Measurements from ENCODE around the gene MYO6.

MYO6 gene

GRCh38 chr6:75794351-75794846, 45.4 kb downstream of the MYO6 start:
- Mint-ChIP-seq H3K4me1 (no peaks in the 10 kb centered on the region), H3K27me3 (no peaks in the 10 kb centered on the region), H3K27ac (no peak overlapping the region), H3K4me3 (no peak overlapping the region), H3K9me3 (no peaks in the 10 kb centered on the region), H3K36me3 (no peaks in the 10 kb centered on the region)
- CTCF ChIA-PET, result no interaction called here
- no peak for DNase-seq

DNA sequence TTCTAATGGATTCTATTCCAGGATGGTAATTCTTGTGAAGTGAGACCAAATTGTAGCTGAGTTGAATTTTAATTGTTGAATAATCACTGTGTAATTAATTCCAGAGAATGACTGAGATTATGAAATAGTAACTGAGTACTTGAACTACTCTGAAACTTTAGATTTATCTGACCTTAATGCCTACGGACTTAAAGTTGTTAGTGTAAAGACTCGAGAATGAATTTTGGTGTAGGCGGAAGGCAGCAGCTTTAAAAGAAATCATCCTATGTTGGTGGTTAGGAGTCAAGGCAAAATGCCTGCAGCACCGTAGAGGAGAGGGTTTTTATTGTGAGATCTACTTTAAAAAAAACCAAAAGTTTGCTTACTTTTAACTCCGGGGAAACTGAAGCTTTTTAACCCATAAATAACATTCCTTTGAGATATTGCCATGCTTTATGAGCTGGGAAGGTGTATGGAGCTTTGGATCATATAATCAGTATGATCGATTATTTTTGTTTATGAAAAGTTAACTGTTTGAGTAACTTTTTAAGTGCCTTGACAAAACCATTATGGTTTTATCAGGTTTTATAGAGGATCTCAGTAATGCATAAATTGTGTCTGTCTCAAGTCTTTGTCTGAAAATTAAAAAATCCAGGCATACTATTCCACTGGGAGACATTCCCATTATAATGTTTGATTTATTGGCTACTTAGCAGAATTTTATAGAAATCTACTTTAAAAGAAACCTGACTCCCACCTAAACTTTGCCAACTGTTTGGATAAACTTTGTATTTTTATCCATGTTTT, 46.1 kb downstream of the MYO6 start:
- no peak for DNase-seq
- CTCF ChIA-PET, result no interaction called here
- no peaks in the 10 kb centered on the region for H3K9me3 Mint-ChIP-seq
- H3K36me3 Mint-ChIP-seq, result no peaks in the 10 kb centered on the region
- no peaks in the 10 kb centered on the region for H3K4me1 Mint-ChIP-seq
- no peak overlapping the region for H3K4me3 Mint-ChIP-seq
- no peak overlapping the region for H3K27ac Mint-ChIP-seq
- no peaks in the 10 kb centered on the region for H3K27me3 Mint-ChIP-seq

GRCh38 chr6:75796723-75797122, 47.7 kb downstream of the MYO6 start:
- no peak overlapping the region for H3K27ac Mint-ChIP-seq
- no peak for DNase-seq
- no peaks in the 10 kb centered on the region for H3K36me3 Mint-ChIP-seq
- no peak overlapping the region for H3K4me3 Mint-ChIP-seq
- CTCF ChIA-PET, result no interaction called here
- no peaks in the 10 kb centered on the region for H3K4me1 Mint-ChIP-seq
- no peaks in the 10 kb centered on the region for H3K9me3 Mint-ChIP-seq
- H3K27me3 Mint-ChIP-seq, result no peaks in the 10 kb centered on the region

DNA sequence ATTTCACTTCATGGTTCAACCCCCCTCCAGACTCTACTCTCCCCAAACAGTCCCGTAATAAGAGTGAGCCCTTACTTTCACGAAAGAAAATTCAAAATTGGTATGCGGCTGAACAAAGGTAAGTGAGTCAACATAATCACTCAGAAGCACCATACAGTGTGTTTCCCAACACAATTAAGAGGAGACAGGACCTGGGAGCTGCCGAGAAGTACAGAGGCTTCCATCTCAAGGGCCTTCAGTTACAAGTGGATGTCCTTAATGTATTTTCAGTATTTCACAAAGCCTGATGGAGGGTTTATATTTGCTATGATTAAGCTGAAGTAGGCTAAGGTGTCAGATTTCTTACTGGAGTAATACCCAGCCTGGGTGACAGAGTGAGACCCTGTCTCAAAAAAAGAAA, 51.1 kb downstream of the MYO6 start:
- Mint-ChIP-seq H3K4me3 (no peak overlapping the region), H3K36me3 (no peaks in the 10 kb centered on the region), H3K27ac (no peak overlapping the region), H3K4me1 (no peaks in the 10 kb centered on the region), H3K9me3 (no peaks in the 10 kb centered on the region), H3K27me3 (no peaks in the 10 kb centered on the region)
- DNase-seq, result no peak
- CTCF ChIA-PET, result no interaction called here

DNA sequence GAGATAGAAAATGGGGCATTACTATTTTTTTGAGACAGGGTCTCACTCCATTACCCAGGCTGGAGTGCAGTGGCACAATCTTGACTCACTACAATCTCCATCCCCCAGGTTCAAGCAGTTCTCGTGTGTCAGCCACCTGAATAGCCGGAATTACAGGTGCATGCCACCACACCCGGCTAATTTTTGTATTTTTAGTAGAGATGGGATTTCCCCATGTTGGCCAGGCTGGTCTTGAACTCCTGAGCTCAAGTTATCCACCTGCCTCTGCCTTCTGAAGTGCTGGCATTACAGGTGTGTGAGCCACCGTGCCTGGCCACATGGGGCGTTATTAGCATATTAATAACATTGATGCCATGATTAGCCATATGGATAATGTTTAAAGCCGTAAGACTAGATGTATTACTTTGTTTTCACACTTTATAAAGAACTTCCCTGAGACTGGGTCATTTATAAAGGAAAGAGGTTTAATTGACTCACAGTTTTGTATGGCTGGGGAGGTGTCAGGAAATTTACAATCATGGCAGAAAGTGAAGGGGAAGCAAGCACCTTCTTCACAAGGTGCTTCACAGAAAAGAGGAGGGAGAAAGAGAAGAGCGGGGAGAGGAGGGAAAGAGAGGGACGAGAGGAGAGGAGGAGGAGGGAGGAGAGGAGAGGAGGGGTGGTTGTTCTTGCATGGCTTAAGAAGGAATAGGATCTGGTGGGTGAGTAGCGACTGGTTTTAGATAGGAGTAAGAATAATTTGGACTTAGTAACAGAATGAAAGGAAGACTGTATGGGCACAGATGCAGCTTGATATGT, 51.9 kb downstream of the MYO6 start:
- CTCF ChIA-PET, result no interaction called here
- Mint-ChIP-seq H3K36me3 (no peaks in the 10 kb centered on the region), H3K4me1 (no peaks in the 10 kb centered on the region), H3K27ac (no peak overlapping the region), H3K4me3 (no peak overlapping the region), H3K9me3 (no peaks in the 10 kb centered on the region), H3K27me3 (no peaks in the 10 kb centered on the region)
- no peak for DNase-seq

DNA sequence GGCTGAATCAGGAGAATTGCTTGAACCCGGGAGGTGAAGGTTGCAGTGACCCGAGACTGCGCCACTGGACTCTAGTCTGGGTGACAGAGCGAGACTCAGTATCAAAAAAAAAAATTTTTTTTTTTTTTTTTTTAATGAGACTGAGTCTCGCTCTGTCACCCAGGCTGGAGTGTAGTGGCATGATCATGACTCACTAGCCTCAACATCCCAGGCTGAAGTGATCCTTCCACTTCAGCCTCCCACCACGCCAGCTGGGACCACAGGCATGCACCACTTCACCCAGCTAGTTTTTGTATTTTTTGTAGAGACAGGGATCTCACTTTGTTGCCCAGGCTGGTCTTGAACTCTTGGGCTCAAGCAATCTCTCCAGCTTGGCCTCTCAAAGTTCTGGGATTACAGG, 53.3 kb downstream of the MYO6 start:
- Mint-ChIP-seq H3K27ac (no peak overlapping the region), H3K36me3 (no peaks in the 10 kb centered on the region), H3K27me3 (no peaks in the 10 kb centered on the region), H3K4me3 (no peak overlapping the region), H3K9me3 (no peaks in the 10 kb centered on the region), H3K4me1 (no peaks in the 10 kb centered on the region)
- DNase-seq, result no peak
- CTCF ChIA-PET, result interaction anchor here (0.6 kb wide), 1 partner anchor 56 kb away, joined by 5 read pairs; no protein-coding TSS in a partner anchor

GRCh38 chr6:75808507-75808906, 59.5 kb downstream of the MYO6 start:
- Mint-ChIP-seq H3K9me3 (no peaks in the 10 kb centered on the region), H3K36me3 (no peaks in the 10 kb centered on the region), H3K27ac (no peak overlapping the region), H3K4me1 (no peaks in the 10 kb centered on the region), H3K27me3 (no peaks in the 10 kb centered on the region), H3K4me3 (no peak overlapping the region)
- DNase-seq, result no peak
- CTCF ChIA-PET, result no interaction called here

- DNase-seq, result no peak
- Mint-ChIP-seq H3K27me3 (no peaks in the 10 kb centered on the region), H3K27ac (no peak overlapping the region), H3K4me3 (no peak overlapping the region), H3K9me3 (no peaks in the 10 kb centered on the region), H3K4me1 (no peaks in the 10 kb centered on the region), H3K36me3 (no peaks in the 10 kb centered on the region)
- CTCF ChIA-PET, result no interaction called here
These were observed 63.5 kb downstream of the MYO6 start for GRCh38 chr6:75812560-75812959.

- no peak overlapping the region for H3K27ac Mint-ChIP-seq
- H3K27me3 Mint-ChIP-seq, result no peaks in the 10 kb centered on the region
- H3K4me3 Mint-ChIP-seq, result no peak overlapping the region
- H3K9me3 Mint-ChIP-seq, result no peaks in the 10 kb centered on the region
- H3K36me3 Mint-ChIP-seq, result no peaks in the 10 kb centered on the region
- no peak for DNase-seq
- no peaks in the 10 kb centered on the region for H3K4me1 Mint-ChIP-seq
- CTCF ChIA-PET, result no interaction called here
These were observed 64.6 kb downstream of the MYO6 start for GRCh38 chr6:75813476-75814250.

DNA sequence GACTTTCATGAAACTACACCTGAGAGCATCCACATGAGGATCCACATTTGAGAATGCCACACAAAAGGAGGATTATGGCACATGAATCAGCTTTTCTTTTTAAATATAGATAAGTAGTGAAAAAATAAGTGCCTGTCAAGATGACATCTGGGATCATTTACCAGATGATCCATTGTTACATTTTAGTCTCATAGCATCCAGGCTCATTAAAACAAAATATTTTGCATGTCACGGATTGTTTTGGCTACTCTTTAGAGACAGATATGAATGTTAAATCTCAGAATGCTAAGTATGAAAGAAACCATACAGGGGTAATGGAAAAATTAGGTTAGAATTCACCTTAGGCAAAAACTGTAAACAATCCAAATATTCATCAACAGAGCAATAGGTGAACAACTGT, 66.7 kb downstream of the MYO6 start:
- CTCF ChIA-PET, result no interaction called here
- H3K4me3 Mint-ChIP-seq, result no peak overlapping the region
- H3K36me3 Mint-ChIP-seq, result no peaks in the 10 kb centered on the region
- H3K9me3 Mint-ChIP-seq, result no peaks in the 10 kb centered on the region
- no peak for DNase-seq
- H3K27ac Mint-ChIP-seq, result no peak overlapping the region
- no peaks in the 10 kb centered on the region for H3K4me1 Mint-ChIP-seq
- H3K27me3 Mint-ChIP-seq, result no peaks in the 10 kb centered on the region

DNA sequence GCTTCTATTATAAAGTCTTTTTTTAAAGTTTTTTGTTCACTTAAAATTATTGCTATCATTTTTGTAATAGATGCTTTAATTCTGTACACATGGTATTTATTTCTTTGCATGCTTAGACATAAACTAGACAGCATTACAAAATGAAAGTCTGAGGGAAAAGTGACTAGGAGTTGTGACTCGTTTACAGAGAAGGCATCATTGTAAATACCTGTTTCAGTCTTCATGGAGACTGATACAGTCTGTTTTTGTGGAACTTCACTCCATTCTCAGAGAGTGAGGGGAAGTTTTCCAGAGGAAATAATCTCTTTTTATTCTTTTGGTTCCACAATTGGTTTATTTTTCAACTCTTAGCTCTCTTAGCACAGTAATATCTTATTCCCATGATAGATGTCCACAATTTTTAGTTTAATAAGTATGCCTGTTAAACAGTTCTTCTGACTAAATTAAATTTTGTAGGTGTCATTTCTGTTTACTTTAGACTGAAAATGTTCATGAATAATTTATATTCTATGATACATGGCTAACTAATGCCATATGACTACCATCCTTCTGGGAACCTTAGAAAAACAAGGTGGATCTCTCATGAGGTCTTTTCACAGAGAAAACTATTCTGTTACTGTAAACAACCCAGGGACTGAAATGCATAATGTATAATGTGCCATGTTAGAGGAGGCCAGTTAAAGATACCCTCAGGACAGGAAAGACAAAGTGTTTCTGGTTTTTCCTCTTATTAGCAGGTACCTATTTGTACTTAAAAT, 69.2 kb downstream of the MYO6 start:
- no peaks in the 10 kb centered on the region for H3K36me3 Mint-ChIP-seq
- H3K27ac Mint-ChIP-seq, result no peak overlapping the region
- no peaks in the 10 kb centered on the region for H3K27me3 Mint-ChIP-seq
- H3K9me3 Mint-ChIP-seq, result no peaks in the 10 kb centered on the region
- CTCF ChIA-PET, result no interaction called here
- DNase-seq, result no peak
- no peaks in the 10 kb centered on the region for H3K4me1 Mint-ChIP-seq
- H3K4me3 Mint-ChIP-seq, result no peak overlapping the region

DNA sequence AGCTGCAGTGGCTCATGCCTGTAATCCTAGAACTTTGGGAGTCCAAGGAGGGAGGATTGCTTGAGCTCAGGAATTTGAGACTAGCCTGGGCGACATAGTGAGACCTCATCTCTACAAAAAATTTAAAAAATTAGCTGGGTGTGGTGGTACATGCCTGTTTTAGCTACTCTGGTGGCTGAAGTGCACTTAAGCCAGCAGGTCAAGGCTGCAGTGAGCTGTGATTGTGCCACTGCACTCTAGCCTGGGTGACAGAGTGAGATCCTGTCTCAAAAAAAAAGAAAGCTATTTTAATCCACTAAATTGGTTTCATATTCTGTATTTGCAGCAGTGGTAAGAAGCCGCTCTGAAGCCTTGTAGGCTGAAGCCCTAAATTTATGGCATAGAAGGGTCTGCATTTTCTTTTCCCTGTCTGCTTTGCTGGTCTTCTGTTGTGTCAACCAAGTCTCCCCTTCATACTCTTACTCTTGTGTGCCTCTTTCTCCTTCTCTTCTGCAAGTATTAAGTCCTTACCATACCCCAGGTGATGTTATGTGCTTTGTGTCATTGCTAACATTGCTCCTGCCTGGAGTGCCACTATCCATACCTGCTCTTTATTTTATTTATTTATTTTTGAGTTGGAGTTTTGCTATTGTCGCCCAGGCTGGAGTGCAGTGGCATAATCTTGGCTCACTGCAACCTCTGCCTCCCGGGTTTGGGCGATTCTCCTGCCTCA, 70.9 kb downstream of the MYO6 start:
- Mint-ChIP-seq H3K27me3 (no peaks in the 10 kb centered on the region), H3K9me3 (no peaks in the 10 kb centered on the region), H3K27ac (no peak overlapping the region), H3K4me1 (no peaks in the 10 kb centered on the region), H3K4me3 (no peak overlapping the region), H3K36me3 (no peaks in the 10 kb centered on the region)
- CTCF ChIA-PET, result no interaction called here
- no peak for DNase-seq

DNA sequence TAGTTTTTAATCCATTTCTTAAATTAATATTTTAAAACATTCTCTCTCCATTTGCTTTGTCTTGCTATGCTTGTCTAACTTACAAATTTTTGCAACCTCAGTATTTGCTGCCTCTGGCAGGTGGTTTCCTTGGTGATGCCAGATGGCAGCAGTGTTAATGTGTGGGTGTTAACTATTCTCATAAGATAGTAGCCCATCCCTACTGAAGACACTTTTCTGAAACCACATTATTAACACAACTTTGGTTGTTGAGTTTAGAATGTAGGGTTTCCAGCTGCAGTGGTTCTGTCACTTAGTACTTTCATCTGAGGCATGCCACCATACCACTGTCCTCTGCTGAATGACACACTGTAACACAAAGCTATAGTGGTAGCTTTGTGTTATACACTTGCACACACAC, 75.1 kb downstream of the MYO6 start:
- H3K4me3 Mint-ChIP-seq, result no peak overlapping the region
- DNase-seq, result no peak
- no peaks in the 10 kb centered on the region for H3K4me1 Mint-ChIP-seq
- H3K27ac Mint-ChIP-seq, result no peak overlapping the region
- H3K36me3 Mint-ChIP-seq, result no peaks in the 10 kb centered on the region
- no peaks in the 10 kb centered on the region for H3K9me3 Mint-ChIP-seq
- no peaks in the 10 kb centered on the region for H3K27me3 Mint-ChIP-seq
- CTCF ChIA-PET, result no interaction called here

Measured in activated naive CD4-positive, alpha-beta T cell treated with anti-CD3 and anti-CD28 coated beads, Interleukin-2, amount 10 ng/mL, durations not matched to agents 7 days and 5 days (primary cell).